ENCODE measurements around the gene PRAMEF25.
"Not testable (repeated sequence)": the region's sequence is repeated elsewhere in the genome, so short reads cannot be mapped to it uniquely, and the experiment has no call there.

- TF ChIP-seq CTCF, POLR2A (IDR thresholded peaks at IDR 0.05): not testable (repeated sequence)
Measured at GRCh38 chr1:13070474-13070873, at the start of gene PRAMEF25.

All from Peyer's patch (tissue), 4 donors.